SK-N-SH treated with all-trans-retinoic acid at 6 μM for 48 hours (cell line): Measurements from ENCODE around the gene FOXB1.

Source experiments
- ATAC-seq: fragments of 200-7000 bp; cut with Tn5 transposase; 3 replicates; pipeline ENCODE4 v1.9.1; 2020; ENCODE audit warnings: mild to moderate bottlenecking, moderate library complexity
- ARNTL ChIP-seq: fragments of 450-650 bp; formaldehyde crosslinking; IDR thresholded peaks from 2 replicates; pipeline ENCODE4 v1.5.0; 2020; ENCODE audit warnings: low read depth, mild to moderate bottlenecking, moderate library complexity, borderline replicate concordance
- BACH2 ChIP-seq: fragments of 250-450 bp; sonication (Bioruptor Pico); IDR thresholded peaks from 2 replicates; pipeline ENCODE4 v1.9.0; 2021; ENCODE audit warnings: mild to moderate bottlenecking, borderline replicate concordance
- CREB5 ChIP-seq: fragments of 250-450 bp; sonication (Bioruptor Pico); IDR thresholded peaks from 2 replicates; pipeline ENCODE4 v1.5.1; 2020; ENCODE audit warnings: low read depth, mild to moderate bottlenecking, moderate library complexity
- CSDC2 ChIP-seq: fragments of 250-450 bp; sonication (Bioruptor Pico); IDR thresholded peaks from 2 replicates; pipeline ENCODE4 v1.5.0; 2020; ENCODE audit warnings: mild to moderate bottlenecking, moderate library complexity
- ESRRG ChIP-seq: fragments of 250-450 bp; sonication (Bioruptor Pico); IDR thresholded peaks from 2 replicates; pipeline ENCODE4 v1.6.1; 2021; ENCODE audit warnings: mild to moderate bottlenecking
- GLIS3 ChIP-seq: fragments of 250-450 bp; sonication (Bioruptor Pico); IDR thresholded peaks from 2 replicates; pipeline ENCODE4 v1.5.0; 2020; ENCODE audit warnings: mild to moderate bottlenecking, moderate library complexity
- ISL1 ChIP-seq: fragments of 250-450 bp; sonication (Bioruptor Pico); IDR thresholded peaks from 2 replicates; pipeline ENCODE4 v2.1.2; 2022; ENCODE audit warnings: mild to moderate bottlenecking, moderate library complexity
- OSR1 ChIP-seq: fragments of 250-450 bp; sonication (Bioruptor Pico); IDR thresholded peaks from 2 replicates; pipeline ENCODE4 v1.8.0; 2022; ENCODE audit warnings: moderate library complexity, mild to moderate bottlenecking, inconsistent platforms
- PATZ1 ChIP-seq: fragments of 250-450 bp; sonication (Bioruptor Pico); IDR thresholded peaks from 2 replicates; pipeline ENCODE4 v1.8.0; 2020; ENCODE audit warnings: mild to moderate bottlenecking, moderate library complexity, borderline replicate concordance
- POU6F1 ChIP-seq: fragments of 250-450 bp; sonication (Bioruptor Pico); IDR thresholded peaks from 2 replicates; pipeline ENCODE4 v1.8.0; 2021; ENCODE audit warnings: low read depth, mild to moderate bottlenecking, moderate library complexity, borderline replicate concordance
- PPARA ChIP-seq: fragments of 250-450 bp; sonication (Bioruptor Pico); IDR thresholded peaks from 2 replicates; pipeline ENCODE4 v1.5.0; 2020; ENCODE audit warnings: mild to moderate bottlenecking, borderline replicate concordance
- RARB ChIP-seq: fragments of 250-450 bp; sonication (Bioruptor Pico); IDR thresholded peaks from 2 replicates; pipeline ENCODE4 v1.8.0; 2021; ENCODE audit warnings: mild to moderate bottlenecking, moderate library complexity
- SNAI2 ChIP-seq: fragments of 250-450 bp; sonication (Bioruptor Pico); IDR thresholded peaks from 2 replicates; pipeline ENCODE4 v1.5.0; 2020; ENCODE audit warnings: mild to moderate bottlenecking, moderate library complexity
- TCF4 ChIP-seq: fragments of 250-450 bp; sonication (Bioruptor Pico); IDR thresholded peaks from 2 replicates; pipeline ENCODE4 v1.8.0; 2021; ENCODE audit warnings: mild to moderate bottlenecking, moderate library complexity, borderline replicate concordance
- TOX ChIP-seq: fragments of 250-450 bp; sonication (Bioruptor Pico); IDR thresholded peaks from 2 replicates; pipeline ENCODE4 v1.8.0; 2021; ENCODE audit warnings: mild to moderate bottlenecking, moderate library complexity, borderline replicate concordance
- ZC3H10 ChIP-seq: fragments of 250-450 bp; sonication (Bioruptor Pico); IDR thresholded peaks from 2 replicates; pipeline ENCODE4 v1.5.1; 2021; ENCODE audit warnings: mild to moderate bottlenecking, moderate library complexity
- ZFP3 ChIP-seq: fragments of 250-450 bp; sonication (Bioruptor Pico); IDR thresholded peaks from 2 replicates; pipeline ENCODE4 v1.5.0; 2020; ENCODE audit warnings: mild to moderate bottlenecking, moderate library complexity
- ZFP30 ChIP-seq: fragments of 450-650 bp; formaldehyde crosslinking; IDR thresholded peaks from 2 replicates; pipeline ENCODE4 v1.5.0; 2022; ENCODE audit warnings: mild to moderate bottlenecking, moderate library complexity
- ZNF565 ChIP-seq: fragments of 450-650 bp; formaldehyde crosslinking; conservative IDR thresholded peaks from 2 replicates; pipeline ENCODE4 v1.5.0; 2020; ENCODE audit warnings: low read depth, mild to moderate bottlenecking, moderate library complexity
- ZNF70 ChIP-seq: fragments of 450-650 bp; formaldehyde crosslinking; IDR thresholded peaks from 2 replicates; pipeline ENCODE4 v1.5.0; 2020; ENCODE audit warnings: mild to moderate bottlenecking, moderate library complexity
- ZNF8 ChIP-seq: fragments of 450-650 bp; formaldehyde crosslinking; IDR thresholded peaks from 2 replicates; pipeline ENCODE4 v1.5.0; 2020; ENCODE audit warnings: mild to moderate bottlenecking, moderate library complexity
- TF ChIP-seq, protein P1 (sequence below): fragments of 250-450 bp; sonication (Bioruptor Pico); IDR thresholded peaks from 2 replicates; pipeline ENCODE4 v1.5.0; 2020; ENCODE audit warnings: mild to moderate bottlenecking, moderate library complexity

The FOXB1 gene

GRCh38 chr15:60026555-60026954 is 22.4 kb downstream of the FOXB1 start:
- no peak for ATAC-seq
- TF ChIP-seq CREB5 (no peak), BACH2 (CRISPR knock-in tag) (no peak), ESRRG (CRISPR knock-in tag) (no peak), POU6F1 (CRISPR knock-in tag) (no peak), ZNF8 (CRISPR knock-in tag) (no peak), ZC3H10 (CRISPR knock-in tag) (no peak), CSDC2 (CRISPR knock-in tag) (no peak), ZNF565 (CRISPR knock-in tag) (no peak), RARB (CRISPR knock-in tag) (no peak), ZFP30 (CRISPR knock-in tag) (no peak), ZNF70 (CRISPR knock-in tag) (no peak), OSR1 (no peak), SNAI2 (CRISPR knock-in tag) (no peak), PPARA (no peak), ISL1 (CRISPR knock-in tag) (no peak), ZFP3 (CRISPR knock-in tag) (no peak), ARNTL (no peak), TCF4 (CRISPR knock-in tag) (no peak)
- TF ChIP-seq, protein P1, sequence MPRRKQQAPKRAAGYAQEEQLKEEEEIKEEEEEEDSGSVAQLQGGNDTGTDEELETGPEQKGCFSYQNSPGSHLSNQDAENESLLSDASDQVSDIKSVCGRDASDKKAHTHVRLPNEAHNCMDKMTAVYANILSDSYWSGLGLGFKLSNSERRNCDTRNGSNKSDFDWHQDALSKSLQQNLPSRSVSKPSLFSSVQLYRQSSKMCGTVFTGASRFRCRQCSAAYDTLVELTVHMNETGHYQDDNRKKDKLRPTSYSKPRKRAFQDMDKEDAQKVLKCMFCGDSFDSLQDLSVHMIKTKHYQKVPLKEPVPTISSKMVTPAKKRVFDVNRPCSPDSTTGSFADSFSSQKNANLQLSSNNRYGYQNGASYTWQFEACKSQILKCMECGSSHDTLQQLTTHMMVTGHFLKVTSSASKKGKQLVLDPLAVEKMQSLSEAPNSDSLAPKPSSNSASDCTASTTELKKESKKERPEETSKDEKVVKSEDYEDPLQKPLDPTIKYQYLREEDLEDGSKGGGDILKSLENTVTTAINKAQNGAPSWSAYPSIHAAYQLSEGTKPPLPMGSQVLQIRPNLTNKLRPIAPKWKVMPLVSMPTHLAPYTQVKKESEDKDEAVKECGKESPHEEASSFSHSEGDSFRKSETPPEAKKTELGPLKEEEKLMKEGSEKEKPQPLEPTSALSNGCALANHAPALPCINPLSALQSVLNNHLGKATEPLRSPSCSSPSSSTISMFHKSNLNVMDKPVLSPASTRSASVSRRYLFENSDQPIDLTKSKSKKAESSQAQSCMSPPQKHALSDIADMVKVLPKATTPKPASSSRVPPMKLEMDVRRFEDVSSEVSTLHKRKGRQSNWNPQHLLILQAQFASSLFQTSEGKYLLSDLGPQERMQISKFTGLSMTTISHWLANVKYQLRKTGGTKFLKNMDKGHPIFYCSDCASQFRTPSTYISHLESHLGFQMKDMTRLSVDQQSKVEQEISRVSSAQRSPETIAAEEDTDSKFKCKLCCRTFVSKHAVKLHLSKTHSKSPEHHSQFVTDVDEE (CRISPR knock-in tag): no peak

GRCh38 chr15:60035344-60035743 is 31.2 kb downstream of the FOXB1 start:
- no peak for ATAC-seq
- no peak for TF ChIP-seq CREB5
- TF ChIP-seq SNAI2 (CRISPR knock-in tag): no peak
- no peak for TF ChIP-seq OSR1
- no peak for TF ChIP-seq PATZ1 (CRISPR knock-in tag)
- no peak for TF ChIP-seq TOX (CRISPR knock-in tag)
- no peak for TF ChIP-seq POU6F1 (CRISPR knock-in tag)
- no peak for TF ChIP-seq ESRRG (CRISPR knock-in tag)
- TF ChIP-seq ZNF565 (CRISPR knock-in tag): no peak
- TF ChIP-seq ZNF70 (CRISPR knock-in tag): no peak

DNA sequence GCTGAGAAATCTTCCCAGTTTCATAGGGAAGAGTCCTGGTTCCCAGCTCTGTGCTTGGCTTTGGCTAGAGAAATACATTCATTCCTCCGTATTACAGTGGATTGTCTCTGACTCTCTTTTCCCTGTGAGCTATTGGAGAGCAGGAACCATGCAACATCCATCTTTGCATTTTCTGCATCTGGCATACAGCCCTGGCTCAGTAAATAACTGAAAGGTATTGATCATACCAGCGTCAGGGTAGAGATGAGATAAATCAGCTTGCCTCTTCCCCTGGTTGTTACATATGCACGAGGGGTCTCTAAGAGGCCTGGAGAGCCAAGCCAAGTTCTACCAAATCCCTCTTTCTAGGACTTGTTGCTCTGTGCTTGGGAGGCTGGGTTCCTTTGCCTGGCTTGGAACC is 35.2 kb downstream of the FOXB1 start:
- ATAC-seq: no peak
- TF ChIP-seq, protein P1 (CRISPR knock-in tag): no peak
- TF ChIP-seq GLIS3 (CRISPR knock-in tag) (no peak), CSDC2 (CRISPR knock-in tag) (no peak), PPARA (no peak), ZNF8 (CRISPR knock-in tag) (no peak), OSR1 (no peak), POU6F1 (CRISPR knock-in tag) (no peak)
